H1 (cell line): Measurements from ENCODE around the gene CYSRT1. TPM values are rescaled to one million over a fixed set of nuclear protein-coding genes. Genes with fewer than 3 reads are reported as not detected.

Source experiments
- CTCF ChIA-PET: fragments of 300-600 bp; sonication (Branson Sonifier 250); formaldehyde crosslinking; loops from one replicate; lab custom pipeline; 2021; ENCODE audit not compliant: partially characterized antibody; lab: Charles Lee
- POLR2A ChIA-PET: fragments of 300-600 bp; sonication (Branson Sonifier 250); formaldehyde crosslinking; loops from one replicate; lab custom pipeline; 2021; ENCODE audit warnings: inconsistent platforms; ENCODE audit not compliant: partially characterized antibody; lab: Charles Lee
- DNase-seq, 2 experiments: peaks; one replicate each; pipeline versions ENCODE4 v3.0.0 to v3.0.0-alpha.2; 2010 to 2022; ENCODE audit warnings: low spot score in 2 of 2, low read depth in 1 of 2, mixed read lengths in 1 of 2
- FAIRE-seq: peaks from 2 replicates; lab custom pipeline; 2011; peaks lifted over from hg19 to GRCh38; lab: Jason Lieb, UNC
- H2AFZ ChIP-seq: 2 replicates; pipeline ENCODE4 v1.8.1; 2012; ENCODE audit warnings: low read length, inconsistent platforms
- H2AK5ac ChIP-seq: 2 replicates; pipeline ENCODE4 v1.6.1; 2013; ENCODE audit warnings: low read depth, low read length
- H2BK120ac ChIP-seq: replicated peaks from 2 replicates; pipeline ENCODE3; 2013; ENCODE audit warnings: low read depth, low read length, inconsistent platforms
- H2BK12ac ChIP-seq: 2 replicates; pipeline ENCODE4 v1.6.1; 2013; ENCODE audit warnings: low read depth, low read length
- H2BK15ac ChIP-seq: 2 replicates; pipeline ENCODE4 v1.6.1; 2013; ENCODE audit warnings: low read length
- H2BK20ac ChIP-seq: 2 replicates; pipeline ENCODE4 v1.6.1; 2013; ENCODE audit warnings: low read length
- H2BK5ac ChIP-seq: 2 replicates; pipeline ENCODE4 v1.6.1; 2013; ENCODE audit warnings: low read depth, low read length
- H3K14ac ChIP-seq: 2 replicates; pipeline ENCODE4 v1.6.1; 2013; ENCODE audit warnings: inconsistent platforms; ENCODE audit not compliant: insufficient read length
- H3K18ac ChIP-seq: 2 replicates; pipeline ENCODE4 v1.6.1; 2013; ENCODE audit warnings: low read length; ENCODE audit errors: extremely low read depth
- H3K23ac ChIP-seq: 2 replicates; pipeline ENCODE4 v1.6.1; 2013; ENCODE audit warnings: inconsistent platforms; ENCODE audit not compliant: insufficient read length
- H3K23me2 ChIP-seq: 2 replicates; pipeline ENCODE4 v1.6.1; 2013; ENCODE audit warnings: low read depth, low read length
- H3K27ac ChIP-seq: 2 replicates; pipeline ENCODE4 v1.6.1; 2011; ENCODE audit warnings: low read depth, low read length, inconsistent platforms
- H3K27me3 ChIP-seq, 4 experiments: replicated peaks in 1 of 4; 1 replicate in 1 of 4; 2 replicates in 3 of 4; pipeline versions ENCODE4 v1.6.1 to v1.8.1; 2011 to 2013; ENCODE audit warnings: low read length in 3 of 4, mild to moderate bottlenecking in 3 of 4, inconsistent platforms in 2 of 4, mixed read lengths in 2 of 4, moderate library complexity in 1 of 4; ENCODE audit not compliant: control insufficient read depth in 3 of 4, insufficient read depth in 3 of 4; ENCODE audit errors: extremely low read depth in 1 of 4
- H3K36me3 ChIP-seq, 4 experiments: 2 replicates each; pipeline versions ENCODE4 v1.6.1 to v1.8.1; 2011 to 2013; ENCODE audit warnings: mild to moderate bottlenecking in 4 of 4, low read length in 3 of 4, moderate library complexity in 2 of 4, control low read depth in 1 of 4, inconsistent platforms in 1 of 4; ENCODE audit not compliant: insufficient read depth in 4 of 4, control insufficient read depth in 2 of 4
- H3K4ac ChIP-seq: replicated peaks from 2 replicates; pipeline ENCODE3; 2013; ENCODE audit warnings: low read length, low read depth, mixed read lengths, inconsistent platforms; ENCODE audit not compliant: insufficient read length
- H3K4me1 ChIP-seq, 4 experiments: replicated peaks in 1 of 4; 1 replicate in 1 of 4; 2 replicates in 3 of 4; pipeline versions ENCODE4 v1.6.1 to v1.8.1; 2011 to 2013; ENCODE audit warnings: low read length in 3 of 4, inconsistent platforms in 2 of 4, mixed read lengths in 1 of 4; ENCODE audit not compliant: insufficient read depth in 4 of 4, control insufficient read depth in 3 of 4
- H3K4me2 ChIP-seq, 2 experiments: 2 replicates each; pipeline versions ENCODE4 v1.6.1 to v1.8.1; 2011 to 2013; ENCODE audit warnings: low read depth in 2 of 2, low read length in 2 of 2, control low read depth in 1 of 2, inconsistent platforms in 1 of 2, mild to moderate bottlenecking in 1 of 2; ENCODE audit not compliant: insufficient read depth in 1 of 2
- H3K4me3 ChIP-seq, 4 experiments: fragments of 200-600, 300-600 bp in 1 of 4; sonication (generic), shearing (Covaris generic), sonication (Bioruptor Twin) in 1 of 4; 2 replicates each; pipeline versions ENCODE4 v1.5.1 to v1.8.1; 2011 to 2016; ENCODE audit warnings: low read length in 4 of 4, low read depth in 3 of 4, control low read depth in 2 of 4, inconsistent platforms in 2 of 4, mild to moderate bottlenecking in 2 of 4, mixed read lengths in 1 of 4, moderate library complexity in 1 of 4; ENCODE audit not compliant: insufficient read depth in 2 of 4; ENCODE audit errors: extremely low read depth in 1 of 4
- H3K56ac ChIP-seq: replicated peaks from 2 replicates; pipeline ENCODE3; 2013; ENCODE audit warnings: low read depth, mild to moderate bottlenecking, mixed read lengths, low read length, inconsistent platforms; ENCODE audit not compliant: insufficient read length
- H3K79me1 ChIP-seq: 2 replicates; pipeline ENCODE4 v1.6.1; 2013; ENCODE audit warnings: low read depth, low read length, control low read depth
- H3K79me2 ChIP-seq, 2 experiments: 2 replicates each; pipeline versions ENCODE4 v1.6.1 to v1.8.1; 2012 to 2013; ENCODE audit warnings: low read length in 2 of 2, mild to moderate bottlenecking in 2 of 2, inconsistent platforms in 1 of 2; ENCODE audit not compliant: insufficient read depth in 2 of 2, control insufficient read depth in 1 of 2
- H3K9ac ChIP-seq, 4 experiments: replicated peaks in 1 of 4; 1 replicate in 1 of 4; 2 replicates in 3 of 4; pipeline versions ENCODE4 v1.6.1 to v1.8.1; 2011 to 2013; ENCODE audit warnings: low read depth in 3 of 4, low read length in 3 of 4, control low read depth in 2 of 4, mild to moderate bottlenecking in 2 of 4, moderate library complexity in 2 of 4, inconsistent platforms in 1 of 4; ENCODE audit errors: extremely low read depth in 1 of 4
- H3K9me3 ChIP-seq, 2 experiments: 2 replicates each; pipeline versions ENCODE4 v1.6.1 to v1.8.1; 2012 to 2013; ENCODE audit warnings: mild to moderate bottlenecking in 2 of 2, moderate library complexity in 2 of 2, control low read depth in 1 of 2, inconsistent platforms in 1 of 2, low read depth in 1 of 2, low read length in 1 of 2, mixed read lengths in 1 of 2; ENCODE audit not compliant: insufficient read depth in 2 of 2
- H4K20me1 ChIP-seq, 2 experiments: replicated peaks in 1 of 2; 2 replicates each; pipeline versions ENCODE3 to v1.8.1; 2011 to 2013; ENCODE audit warnings: inconsistent platforms in 2 of 2, low read length in 2 of 2, mild to moderate bottlenecking in 1 of 2; ENCODE audit not compliant: insufficient read depth in 2 of 2, control insufficient read depth in 1 of 2
- H4K5ac ChIP-seq: 2 replicates; pipeline ENCODE4 v1.6.1; 2013; ENCODE audit warnings: low read length, low read depth, mixed read lengths, inconsistent platforms; ENCODE audit not compliant: insufficient read length
- H4K8ac ChIP-seq: 2 replicates; pipeline ENCODE4 v1.8.0; 2013; ENCODE audit warnings: mild to moderate bottlenecking, moderate library complexity, low read length, inconsistent platforms; ENCODE audit not compliant: insufficient read depth; ENCODE audit errors: extremely low read depth
- H4K91ac ChIP-seq: replicated peaks from 2 replicates; pipeline ENCODE3; 2013; ENCODE audit warnings: low read length, mixed read lengths, inconsistent platforms; ENCODE audit not compliant: insufficient read length
- BACH1 ChIP-seq: IDR thresholded peaks from 2 replicates; pipeline ENCODE4 v1.6.1; 2012; ENCODE audit warnings: low read length, improper control_type of control experiment
- KDM4A ChIP-seq: IDR thresholded peaks from one replicate; pipeline ENCODE4 v1.7.1; 2012; ENCODE audit warnings: low read depth, mild to moderate bottlenecking, moderate library complexity, low read length, inconsistent platforms; ENCODE audit not compliant: severe bottlenecking
- WGBS, 2 experiments: shearing (Covaris generic) in 1 of 2; methylation state at CpG; one replicate each; pipeline versions ENCODE4 v1.1.6 to v1.1.7; 2013 to 2015; ENCODE audit warnings: low lambda C conversion rate in 2 of 2, mixed read lengths in 2 of 2, inconsistent platforms in 1 of 2, low coverage in 1 of 2, missing lambda C conversion rate in 1 of 2; ENCODE audit not compliant: insufficient replicate concordance in 2 of 2, insufficient coverage in 1 of 2, insufficient read length in 1 of 2; ENCODE audit errors: extremely low coverage in 1 of 2, missing lambda C conversion rate in 1 of 2; 5-methylcytosine and 5-hydroxymethylcytosine counted together
- polyA plus RNA-seq, 7 experiments: library from polyadenylated mRNA; depleted of rRNA in 3 of 7; stranded (reverse) in 5 of 7; unstranded in 2 of 7; fragments of >200 nt in 5 of 7; fragments of 200-250 nt in 2 of 7; gene quantifications; 1 replicate in 5 of 7; 2 replicates in 1 of 7; 4 replicates in 1 of 7; pipeline versions ENCODE4 v1.2.1 to v1.2.3, GENCODE V29; 2011 to 2013; ENCODE audit warnings: missing spikeins in 2 of 7, mixed read lengths in 2 of 7
- total RNA-seq: library from RNA; stranded (reverse); fragmentation: NEBNext Ultra II Directional; extraction: Animal tissue kit (Norgen Biotek cat#: 25700); gene quantifications from 2 replicates; pipeline ENCODE4 v1.2.1, GENCODE V29; 2021

CYSRT1 gene
- total and polyA plus RNA-seq, 2 of the 8 experiments (the other 6 are each of a cell fraction or from before 2014, with no cell fraction given), result 1.0 to 6.5 TPM

- H3K23me2 ChIP-seq, result peaks cover 18% of the 10 kb centered on the region
- H3K4me2 ChIP-seq, result peak overlapping the region; percentile 74 to 88
- peaks cover 0 to 22% of the 10 kb centered on the region in 2 experiments for H4K20me1 ChIP-seq
- peak overlapping the region; percentile 64 to 78 (median 69) for H3K4me3 ChIP-seq
- H2BK5ac ChIP-seq, result peak overlapping the region; percentile 98
- H3K56ac ChIP-seq, result peak overlapping the region; percentile 77
- peak overlapping the region; percentile 54 for H2BK120ac ChIP-seq
- peak overlapping the region; percentile 91 for H3K4ac ChIP-seq
- TF ChIP-seq KDM4A, result peak; percentile 3
- TF ChIP-seq BACH1, result no peak
- no peak overlapping the region for H2BK15ac ChIP-seq
- peaks cover 10 to 28% (median 19%) of the 10 kb centered on the region in 4 experiments for H3K4me1 ChIP-seq
- H3K27ac ChIP-seq, result no peak overlapping the region; the same call in 1 of the 2 replicates
- no peak overlapping the region for H2AFZ ChIP-seq
- peak overlapping the region; percentile 35 to 71 (median 54); a peak in 6 of 7 replicates for H3K9ac ChIP-seq
- no peaks in the 10 kb centered on the region for H3K9me3 ChIP-seq
- H4K91ac ChIP-seq, result peak overlapping the region; percentile 99
- peak overlapping the region; percentile 100 for H4K5ac ChIP-seq
- WGBS, 2 experiments, result 35% methylated on average over 22 of the region's 23 CpGs; no CpG with 5 or more reads in 1 of the 2 experiments
- H3K18ac ChIP-seq, result peak overlapping the region; percentile 99
- no peak overlapping the region for H3K14ac ChIP-seq
- peak in 1 of 2 experiments; percentile 49 for DNase-seq
- peaks cover 0 to 50% of the 10 kb centered on the region in 2 experiments; a peak in 3 of 4 replicates for H3K79me2 ChIP-seq
- no peaks in the 10 kb centered on the region for H3K27me3 ChIP-seq
- H2AK5ac ChIP-seq, result no peak overlapping the region
- no peak overlapping the region for H2BK20ac ChIP-seq
- peaks cover 25% of the 10 kb centered on the region for H3K79me1 ChIP-seq
- H2BK12ac ChIP-seq, result no peak overlapping the region
- CTCF ChIA-PET, result interaction anchor here (0.6 to 4.4 kb wide), 11 partner anchors 9 to 155 kb away, joined by 3 to 19 read pairs (median 4); partner anchors contain the start of genes NPDC1 and RNF224
- H3K23ac ChIP-seq, result no peak overlapping the region
- no peaks in the 10 kb centered on the region for H3K36me3 ChIP-seq
- POLR2A ChIA-PET, result interaction anchor here (0.6 to 69.9 kb wide), 16 partner anchors 11 to 219 kb away, joined by 3 to 1462 read pairs (median 4); partner anchors contain the start of genes ANAPC2, CYSRT1, MAN1B1 and NELFB
- no peak for FAIRE-seq
- peak overlapping the region; percentile 86 for H4K8ac ChIP-seq
These were observed 23.6 kb upstream of the CYSRT1 start for GRCh38 chr9:137201205-137201868.
